Lower leg skin (tissue), 3 donors: ENCODE results near the gene RAB4B.

Experiments
- POLR2A ChIP-seq, 2 donors: fragments of 450-650 bp; IDR thresholded peaks; one replicate each; pipeline ENCODE4 v1.6.1; 2016 to 2017; ENCODE audit warnings: antibody characterized with exemption in 2 of 2, mild to moderate bottlenecking in 1 of 2, moderate library complexity in 1 of 2
- TF ChIP-seq, protein P1 (sequence below), 3 donors: fragments of 450-650 bp; IDR thresholded peaks; one replicate each; pipeline ENCODE4 v1.5.1; 2016; ENCODE audit warnings: antibody characterized with exemption in 3 of 3, mild to moderate bottlenecking in 3 of 3, moderate library complexity in 2 of 3

DNA sequence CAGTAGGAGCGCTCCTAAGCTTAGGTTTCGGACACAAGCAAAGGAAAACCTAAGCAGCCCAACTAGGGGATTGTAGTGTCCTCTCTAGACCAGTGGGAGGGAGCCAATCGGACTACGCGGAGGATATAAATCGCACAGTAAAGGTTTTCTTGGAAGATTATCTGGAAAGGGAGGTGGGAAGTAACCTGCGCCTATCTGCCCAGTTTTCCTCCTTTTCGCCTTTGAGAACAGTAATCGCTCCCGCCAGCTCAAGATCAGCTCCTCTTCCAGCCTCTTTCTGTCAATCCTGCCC, 456 bp upstream of the RAB4B start:
- TF ChIP-seq, protein P1, sequence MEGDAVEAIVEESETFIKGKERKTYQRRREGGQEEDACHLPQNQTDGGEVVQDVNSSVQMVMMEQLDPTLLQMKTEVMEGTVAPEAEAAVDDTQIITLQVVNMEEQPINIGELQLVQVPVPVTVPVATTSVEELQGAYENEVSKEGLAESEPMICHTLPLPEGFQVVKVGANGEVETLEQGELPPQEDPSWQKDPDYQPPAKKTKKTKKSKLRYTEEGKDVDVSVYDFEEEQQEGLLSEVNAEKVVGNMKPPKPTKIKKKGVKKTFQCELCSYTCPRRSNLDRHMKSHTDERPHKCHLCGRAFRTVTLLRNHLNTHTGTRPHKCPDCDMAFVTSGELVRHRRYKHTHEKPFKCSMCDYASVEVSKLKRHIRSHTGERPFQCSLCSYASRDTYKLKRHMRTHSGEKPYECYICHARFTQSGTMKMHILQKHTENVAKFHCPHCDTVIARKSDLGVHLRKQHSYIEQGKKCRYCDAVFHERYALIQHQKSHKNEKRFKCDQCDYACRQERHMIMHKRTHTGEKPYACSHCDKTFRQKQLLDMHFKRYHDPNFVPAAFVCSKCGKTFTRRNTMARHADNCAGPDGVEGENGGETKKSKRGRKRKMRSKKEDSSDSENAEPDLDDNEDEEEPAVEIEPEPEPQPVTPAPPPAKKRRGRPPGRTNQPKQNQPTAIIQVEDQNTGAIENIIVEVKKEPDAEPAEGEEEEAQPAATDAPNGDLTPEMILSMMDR (IDR thresholded peaks at IDR 0.05): no peak
- no peak for TF ChIP-seq POLR2A (IDR thresholded peaks at IDR 0.05)
